Body of pancreas (tissue), 4 donors: ENCODE results near the gene TMEM14C. TPM values are rescaled to one million over a fixed set of nuclear protein-coding genes. Genes with fewer than 3 reads are reported as not detected.

ENCODE experiments used
- ATAC-seq: fragments of 150-250 bp; one replicate; pipeline ENCODE4 v1.9.1; 2016
- DNase-seq, 4 donors: peaks; one replicate each; pipeline ENCODE4 v3.0.0-alpha.2; 2019
- H3K27ac ChIP-seq, 4 donors: fragments of 200-600 bp; sonication (generic); 1 replicate in 3 of 4; 2 replicates in 1 of 4; pipeline versions ENCODE4 v1.5.1 to v1.6.1; 2016 to 2019; ENCODE audit warnings: mild to moderate bottlenecking in 1 of 4, mixed read lengths in 1 of 4, moderate library complexity in 1 of 4
- H3K27me3 ChIP-seq, 2 donors: fragments of 200-600 bp; sonication (generic); one replicate each; pipeline ENCODE4 v1.6.0; 2016; ENCODE audit warnings: mild to moderate bottlenecking in 1 of 2
- H3K36me3 ChIP-seq, 2 donors: fragments of 200-600 bp; sonication (generic); replicated peaks in 1 of 2; 2 replicates each; pipeline ENCODE4 v1.5.1; 2016; ENCODE audit warnings: low read depth in 2 of 2; ENCODE audit not compliant: insufficient read depth in 1 of 2
- H3K4me1 ChIP-seq: fragments of 200-600 bp; sonication (generic); one replicate; pipeline ENCODE4 v1.6.0; 2016
- H3K4me3 ChIP-seq, 2 donors: fragments of 200-600 bp; sonication (generic); 1 replicate in 1 of 2; 2 replicates in 1 of 2; pipeline ENCODE4 v1.5.1; 2016 to 2019
- H3K9me3 ChIP-seq, 3 donors: fragments of 200-600 bp; sonication (generic); 1 replicate in 2 of 3; 2 replicates in 1 of 3; pipeline ENCODE4 v1.5.1; 2016
- CTCF ChIP-seq, 7 experiments: fragments of 450-650 bp in 4 of 7; fragments of 200-600 bp in 3 of 7; sonication (generic) in 3 of 7; IDR thresholded peaks; one replicate each; pipeline ENCODE4 v1.5.1; 2016 to 2019; ENCODE audit warnings: antibody characterized with exemption in 7 of 7
- POLR2A ChIP-seq, 3 donors: fragments of 450-650 bp; IDR thresholded peaks; one replicate each; pipeline ENCODE4 v1.6.1; 2016; ENCODE audit warnings: antibody characterized with exemption in 3 of 3, mild to moderate bottlenecking in 2 of 3
- WGBS, 2 donors: methylation state at CpG; one replicate each; pipeline ENCODE4 v1.1.5; 2017; 5-methylcytosine and 5-hydroxymethylcytosine counted together
- intact Hi-C: fragments of 100-400 bp; cut with DNase I; formaldehyde crosslinking; loops from one replicate; pipeline ENCODE4 v1.15.1; 2023
- total RNA-seq, 2 donors: library from RNA; depleted of rRNA; stranded (reverse); fragments of >200 nt; gene quantifications; one replicate each; pipeline ENCODE4 v1.1.0, GENCODE V29; 2016

Gene TMEM14C
- total RNA-seq, 2 donors from 2014 or later, result 31.6 to 61.0 TPM

GRCh38 chr6:10763006-10763405 lies 40.1 kb downstream of the TMEM14C start:
- Histone ChIP-seq H3K36me3 (peaks cover 0 to 2% of the 10 kb centered on the region in 2 donors), H3K27me3 (no peaks in the 10 kb centered on the region), H3K27ac (no peak overlapping the region), H3K4me1 (peaks cover 13% of the 10 kb centered on the region), H3K9me3 (no peaks in the 10 kb centered on the region), H3K4me3 (no peak overlapping the region)
- no peak for DNase-seq
- TF ChIP-seq CTCF (IDR thresholded peaks at IDR 0.05) (no peak), POLR2A (IDR thresholded peaks at IDR 0.05) (no peak)
- ATAC-seq, result no peak
- intact Hi-C loops, result no loop called here
- WGBS, 2 donors, result 81 to 84% methylated on average over 2 of the region's 2 CpGs

DNA sequence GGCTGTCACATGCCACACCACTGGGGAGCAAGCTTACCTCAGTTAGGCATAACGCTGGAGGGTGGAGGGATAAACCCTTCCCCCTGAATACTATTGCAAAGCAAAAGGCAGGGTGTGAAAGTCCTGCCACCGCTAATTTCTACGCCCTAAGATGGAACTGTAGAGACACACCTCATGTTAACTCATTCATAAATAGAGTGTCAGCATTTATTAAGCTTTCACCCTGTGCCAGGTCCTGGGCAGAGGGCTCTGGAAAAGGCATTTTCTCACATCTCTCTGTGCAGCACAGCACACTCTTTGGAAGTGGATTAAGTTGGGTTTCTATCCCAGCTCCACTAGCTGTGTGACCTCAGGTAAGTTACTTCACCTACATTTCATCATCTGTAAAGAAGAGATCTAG lies 46.5 kb downstream of the TMEM14C start:
- ATAC-seq (no peak), DNase-seq (no peak)
- H3K27ac ChIP-seq, result no peak overlapping the region
- WGBS, 2 donors, result 97 to 100% methylated on average over 3 of the region's 3 CpGs
- no peak overlapping the region for H3K4me3 ChIP-seq
- H3K4me1 ChIP-seq, result no peaks in the 10 kb centered on the region
- intact Hi-C loops, result no loop called here
- no peaks in the 10 kb centered on the region for H3K9me3 ChIP-seq
- H3K36me3 ChIP-seq, result peaks cover 0 to 2% of the 10 kb centered on the region in 2 donors
- no peaks in the 10 kb centered on the region for H3K27me3 ChIP-seq
- TF ChIP-seq CTCF (IDR thresholded peaks at IDR 0.05) (no peak), POLR2A (IDR thresholded peaks at IDR 0.05) (no peak)

DNA sequence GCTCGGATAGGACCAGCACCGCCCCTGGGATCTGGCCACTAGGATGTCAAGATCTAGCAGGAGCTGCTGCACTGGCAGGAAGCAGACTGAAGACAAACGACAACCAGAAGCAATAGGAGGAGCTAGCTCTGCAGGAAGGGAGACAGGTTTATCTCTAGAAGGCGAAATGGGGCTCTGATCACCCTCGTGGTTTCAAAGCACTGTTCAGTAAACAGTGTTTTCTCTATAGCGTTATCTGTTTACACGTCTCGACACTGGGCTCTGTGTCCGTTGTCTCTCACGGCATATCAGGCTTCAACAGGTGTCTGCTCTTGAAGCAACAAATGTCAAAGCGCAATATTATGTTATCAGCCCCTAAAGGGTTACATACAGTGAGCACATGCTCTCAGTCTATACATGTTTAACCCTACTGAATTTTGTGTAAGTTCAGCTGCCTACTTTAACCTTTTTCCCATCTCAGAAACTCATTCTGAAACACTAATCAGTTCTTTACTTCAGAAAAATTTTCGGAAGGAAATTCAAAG lies 48.6 kb downstream of the TMEM14C start:
- Histone ChIP-seq H3K27ac (no peak overlapping the region), H3K4me3 (no peak overlapping the region), H3K36me3 (no peaks in the 10 kb centered on the region), H3K4me1 (no peaks in the 10 kb centered on the region), H3K27me3 (no peaks in the 10 kb centered on the region), H3K9me3 (no peaks in the 10 kb centered on the region)
- intact Hi-C loops, result no loop called here
- 45 to 59% methylated on average over 12 of the region's 12 CpGs for WGBS, 2 donors
- TF ChIP-seq POLR2A (IDR thresholded peaks at IDR 0.05), result no peak
- no peak for TF ChIP-seq CTCF (IDR thresholded peaks at IDR 0.05)
- DNase-seq (no peak), ATAC-seq (no peak)

- H3K4me3 ChIP-seq, result no peak overlapping the region
- H3K9me3 ChIP-seq, result no peaks in the 10 kb centered on the region
- ATAC-seq (no peak), DNase-seq (no peak)
- H3K4me1 ChIP-seq, result no peaks in the 10 kb centered on the region
- no peak overlapping the region for H3K27ac ChIP-seq
- H3K36me3 ChIP-seq, result no peaks in the 10 kb centered on the region
- intact Hi-C loops, result no loop called here
- H3K27me3 ChIP-seq, result no peaks in the 10 kb centered on the region
- TF ChIP-seq CTCF (IDR thresholded peaks at IDR 0.05), result no peak
- TF ChIP-seq POLR2A (IDR thresholded peaks at IDR 0.05), result no peak
- WGBS, 2 donors, result 70 to 74% methylated on average over 3 of the region's 3 CpGs
Observed at GRCh38 chr6:10778230-10778629, 55.4 kb downstream of the TMEM14C start.

DNA sequence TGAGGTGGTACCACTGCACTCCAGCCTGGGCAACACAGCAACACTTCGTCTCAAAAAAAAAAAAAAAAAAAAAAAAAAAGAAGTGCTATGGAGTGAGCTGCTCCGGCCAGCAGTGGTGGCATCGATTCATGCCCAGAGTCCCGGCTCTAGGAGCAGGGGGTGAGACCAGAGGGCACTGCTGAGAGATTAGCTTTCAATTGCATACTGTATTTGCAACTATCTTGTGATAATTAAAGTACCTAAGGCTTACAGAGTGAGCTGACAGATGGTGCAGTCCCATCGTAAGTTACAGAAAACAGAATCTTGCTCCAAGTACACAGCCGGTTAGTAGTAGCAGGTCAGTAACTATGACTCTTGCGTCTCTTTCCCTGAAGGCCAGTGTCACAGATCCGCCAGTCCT lies 56.2 kb downstream of the TMEM14C start:
- Histone ChIP-seq H3K36me3 (no peaks in the 10 kb centered on the region), H3K9me3 (no peaks in the 10 kb centered on the region), H3K27ac (no peak overlapping the region), H3K27me3 (no peaks in the 10 kb centered on the region), H3K4me1 (no peaks in the 10 kb centered on the region), H3K4me3 (no peak overlapping the region)
- DNase-seq, result no peak
- 97% methylated on average over 8 of the region's 8 CpGs for WGBS, 2 donors
- intact Hi-C loops, result no loop called here
- ATAC-seq, result no peak
- TF ChIP-seq CTCF (IDR thresholded peaks at IDR 0.05), result no peak
- no peak for TF ChIP-seq POLR2A (IDR thresholded peaks at IDR 0.05)
